Activated CD4-positive, alpha-beta T cell treated with anti-CD3 and anti-CD28 coated beads, Interleukin-10, Interleukin-2, amounts not matched to agents 100 ng/mL and 50 ng/mL, durations not matched to agents 16 hours and 8 hours (primary cell): ENCODE data around the gene UMAD1.

Source experiments
- DNase-seq: peaks from one replicate; pipeline ENCODE4 v3.0.0-alpha.2; 2020

The UMAD1 gene

DNA sequence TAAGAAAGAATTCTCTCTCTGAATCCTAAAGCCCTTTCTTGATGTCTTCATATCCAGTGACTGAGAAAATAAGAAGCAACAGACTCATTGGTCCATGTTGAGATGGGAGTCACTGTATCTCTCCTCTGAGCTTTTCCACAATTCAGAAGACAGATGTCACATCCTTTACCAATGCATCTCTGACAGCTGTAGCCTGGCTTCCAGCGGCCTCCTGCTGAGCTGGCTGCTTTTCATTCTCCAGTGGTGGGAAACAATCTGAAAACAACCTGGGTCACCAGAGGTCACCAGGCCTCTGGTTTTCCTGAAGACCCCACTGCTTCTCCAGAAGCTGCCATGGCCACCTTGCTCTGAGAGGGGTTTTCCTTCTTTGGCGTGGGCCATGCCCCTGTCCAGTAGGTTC is 96.1 kb downstream of the UMAD1 start:
- no peak for DNase-seq

DNA sequence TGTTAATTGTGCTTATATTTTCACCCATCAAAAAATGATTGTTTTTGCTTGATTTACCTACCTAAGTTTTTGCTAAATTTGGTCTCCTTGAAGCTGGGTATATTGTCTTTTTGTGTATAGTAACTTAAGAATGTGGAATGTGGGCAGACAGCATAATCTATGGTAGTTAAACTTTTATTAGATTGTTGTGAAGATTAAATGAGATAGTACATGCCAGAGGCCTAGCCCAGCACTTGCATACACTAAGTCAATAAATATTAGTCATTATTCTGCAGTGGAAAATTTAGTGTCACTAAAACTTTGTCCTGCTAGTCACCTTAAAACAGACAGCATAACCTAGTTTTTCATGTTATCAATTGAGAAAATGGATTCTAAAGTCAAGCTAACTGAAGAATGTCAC is 97.1 kb downstream of the UMAD1 start:
- no peak for DNase-seq

DNA sequence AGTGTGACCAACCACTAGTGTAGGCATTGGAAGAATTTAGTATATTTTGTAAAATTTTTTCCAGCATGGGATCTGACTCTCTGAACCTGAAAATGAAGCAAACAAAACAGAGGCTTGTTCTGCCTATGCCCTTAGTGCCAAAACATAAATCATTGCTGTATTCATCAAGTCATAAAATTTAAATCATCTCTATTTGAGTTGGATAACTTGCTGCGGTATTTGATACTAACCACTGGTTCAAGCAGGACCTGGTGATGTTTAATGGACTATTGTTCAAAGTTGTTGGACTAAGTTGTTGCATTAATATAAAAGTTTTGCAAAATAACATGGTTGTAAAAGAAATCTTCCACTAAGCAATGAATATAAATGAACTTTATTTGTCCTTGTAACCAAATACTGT is 97.6 kb downstream of the UMAD1 start:
- DNase-seq: no peak

DNA sequence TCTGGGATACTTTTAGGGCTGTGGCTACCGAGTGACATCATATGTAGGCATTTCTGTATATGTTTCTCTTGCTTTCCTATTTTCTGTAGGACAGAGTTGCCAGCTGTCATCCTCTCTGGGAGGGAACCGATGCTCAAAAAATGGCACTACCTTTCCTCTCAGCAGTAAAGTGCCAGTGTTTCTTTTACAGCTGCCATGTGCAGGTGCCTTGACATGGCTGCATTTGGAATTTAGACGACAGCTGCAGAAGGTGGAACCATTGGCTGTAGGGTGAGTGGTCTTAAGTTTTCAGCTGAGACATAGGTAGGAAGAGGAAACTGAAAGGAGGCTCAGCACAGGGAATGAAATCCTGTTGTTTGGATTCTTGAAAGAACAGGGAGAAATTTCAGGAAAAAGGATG is 98.1 kb downstream of the UMAD1 start:
- DNase-seq: no peak

DNA sequence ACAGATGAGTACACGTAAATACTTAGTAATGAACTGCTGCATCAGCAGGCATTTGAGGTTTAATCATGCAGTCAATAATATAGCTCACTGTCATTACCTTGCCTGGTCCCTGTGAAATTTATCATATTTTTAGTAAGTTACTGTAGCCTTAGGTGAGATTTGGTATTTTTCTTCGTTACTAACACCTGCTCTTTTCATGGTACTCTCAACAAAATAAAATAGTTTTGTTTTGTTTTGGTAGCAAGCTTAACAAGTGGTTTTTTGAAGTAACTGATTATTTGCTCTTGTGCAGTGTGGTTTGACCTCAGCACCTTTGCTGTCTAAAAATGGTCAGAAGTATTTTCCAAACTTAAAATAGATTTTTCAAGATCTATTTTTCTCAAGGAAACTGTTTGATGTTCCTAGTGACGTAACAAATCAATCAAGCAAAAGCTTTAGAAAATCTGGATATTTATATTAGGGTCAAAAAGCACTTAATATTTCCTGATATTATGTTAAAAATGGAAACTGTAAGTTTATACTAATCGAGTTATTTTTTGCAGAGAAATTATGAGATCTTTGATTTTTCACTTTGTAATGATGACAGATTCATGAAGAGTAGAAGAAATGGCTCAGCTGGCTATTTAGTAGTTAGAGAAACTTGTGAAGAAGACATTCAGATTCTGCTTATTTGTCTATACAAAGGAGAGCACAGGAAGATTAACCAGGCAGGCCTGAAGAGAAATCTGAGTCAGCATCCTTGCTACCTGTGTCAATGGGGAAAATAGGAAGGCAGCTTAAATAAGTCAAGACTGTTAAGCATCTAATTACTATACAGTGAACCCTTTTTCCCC is 98.9 kb downstream of the UMAD1 start:
- no peak for DNase-seq

DNA sequence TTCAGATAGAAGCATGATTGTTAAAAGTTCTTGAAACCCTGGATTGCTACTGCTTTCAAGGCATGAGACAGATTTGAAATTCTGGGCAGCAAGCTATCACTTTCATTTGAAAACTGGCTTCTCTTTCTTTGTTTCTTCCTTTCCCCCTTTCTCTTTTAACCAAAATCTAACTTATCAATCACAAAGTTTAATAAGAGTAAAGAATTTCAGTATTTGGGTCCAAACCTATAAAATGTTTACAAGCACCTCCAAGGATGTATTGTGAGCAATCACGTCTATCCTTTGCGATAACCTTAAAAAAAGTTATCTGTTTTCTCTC is 99.4 kb downstream of the UMAD1 start:
- no peak for DNase-seq

DNA sequence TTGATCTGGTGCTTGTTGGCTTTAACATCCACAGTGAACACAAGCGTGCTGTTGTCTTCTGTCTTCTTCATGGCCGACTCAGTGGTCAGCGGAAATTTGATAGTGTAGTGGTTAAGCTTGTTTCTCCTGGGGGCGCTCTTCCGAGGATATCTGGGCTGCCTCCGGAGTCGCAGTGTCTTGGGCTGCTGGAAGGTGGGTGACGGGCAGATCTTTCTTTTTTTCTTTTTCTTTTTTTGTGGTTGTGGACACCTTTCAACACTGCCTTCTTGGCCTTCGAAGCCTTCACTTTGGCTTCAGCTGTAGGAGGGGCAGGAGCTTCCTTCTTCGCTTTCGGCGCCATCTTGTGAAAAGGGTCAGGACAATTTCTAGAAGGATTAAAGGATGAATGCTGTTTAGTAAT is 101.7 kb downstream of the UMAD1 start:
- no peak for DNase-seq

DNA sequence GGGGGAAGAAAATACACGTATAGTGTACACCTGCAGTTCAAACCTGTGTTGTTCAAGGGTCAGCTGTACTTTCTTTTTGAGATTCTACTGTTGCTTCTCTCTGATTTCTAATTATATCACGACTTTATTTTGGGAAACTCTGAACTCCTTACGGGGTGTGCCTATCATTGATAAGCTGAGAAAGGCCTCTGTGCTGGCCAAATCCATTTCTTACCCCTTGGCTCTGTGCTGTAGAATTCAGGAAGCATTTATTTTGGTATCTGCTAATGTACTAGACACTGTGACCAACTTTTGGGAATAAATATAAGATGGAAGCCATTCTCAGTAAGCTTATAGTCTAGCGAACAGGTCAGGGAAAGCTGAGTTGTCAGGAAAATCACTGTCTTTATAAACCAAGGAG is 104.7 kb downstream of the UMAD1 start:
- DNase-seq: no peak

DNA sequence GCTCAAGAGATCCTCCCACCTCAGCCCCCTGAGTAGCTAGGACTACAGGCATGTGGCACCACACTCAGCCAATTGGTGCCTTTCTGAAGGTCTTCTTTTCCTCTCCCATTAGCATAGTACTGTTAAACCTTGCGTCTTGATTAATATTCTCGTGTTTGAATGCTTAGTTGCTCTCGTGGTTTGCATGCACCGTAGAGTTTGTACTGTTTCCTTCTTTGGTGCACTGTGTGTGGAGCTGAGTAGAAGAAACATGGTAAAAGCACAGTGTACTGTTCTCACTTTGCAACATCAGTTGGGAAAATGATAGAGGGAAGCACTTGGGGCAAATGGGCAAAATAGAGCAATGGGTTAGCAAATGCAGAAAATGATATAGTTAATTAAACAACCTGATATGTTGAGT is 105.4 kb downstream of the UMAD1 start:
- no peak for DNase-seq

DNA sequence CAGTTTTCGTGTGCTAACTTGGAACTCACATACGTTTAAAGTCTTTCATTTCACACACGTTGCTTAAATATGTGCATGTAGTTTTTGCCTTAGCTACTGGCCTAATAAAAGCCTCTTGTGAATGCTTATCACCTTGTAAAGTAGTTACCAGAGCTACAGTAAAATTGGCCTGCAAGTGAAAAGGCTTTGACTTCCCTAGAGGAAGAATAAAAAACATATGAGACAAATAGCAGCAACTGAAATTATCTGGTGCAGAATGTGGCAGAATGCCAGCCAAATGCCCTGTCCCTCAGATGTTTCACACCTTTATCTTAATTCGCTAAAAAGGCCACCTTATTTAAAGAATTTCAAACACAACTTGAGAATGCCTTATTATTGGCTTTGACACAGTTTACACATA is 105.9 kb downstream of the UMAD1 start:
- DNase-seq: no peak

DNA sequence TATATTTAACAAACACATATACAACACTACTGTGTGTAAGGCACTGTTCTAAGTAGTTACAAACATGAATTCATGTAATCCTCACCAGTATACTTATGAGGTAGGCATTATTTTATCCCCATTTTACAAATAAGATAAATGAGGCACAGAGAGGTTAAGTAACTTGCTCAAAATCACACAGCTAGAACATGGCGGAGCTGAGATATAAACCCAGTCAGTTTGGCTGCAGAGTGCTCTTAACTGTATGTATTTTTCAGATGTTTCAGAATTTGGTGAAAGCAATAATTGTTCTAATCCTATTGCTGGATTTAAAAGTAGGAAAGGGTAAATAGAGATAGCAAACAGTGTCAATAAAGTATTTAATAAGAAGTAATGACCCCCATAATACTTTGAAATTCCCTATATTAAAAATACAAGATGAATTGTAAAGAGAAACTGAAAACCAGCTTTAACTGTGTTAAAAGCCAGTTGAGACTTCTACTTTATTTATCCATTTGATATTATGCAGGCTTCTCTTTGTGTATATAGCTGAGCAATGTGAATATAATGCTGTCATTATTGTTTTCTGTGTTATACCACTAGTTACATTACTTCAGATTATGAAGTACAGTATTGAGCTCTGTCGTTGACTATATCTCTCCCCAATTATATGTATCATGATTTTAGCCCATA is 110.2 kb downstream of the UMAD1 start:
- no peak for DNase-seq

DNA sequence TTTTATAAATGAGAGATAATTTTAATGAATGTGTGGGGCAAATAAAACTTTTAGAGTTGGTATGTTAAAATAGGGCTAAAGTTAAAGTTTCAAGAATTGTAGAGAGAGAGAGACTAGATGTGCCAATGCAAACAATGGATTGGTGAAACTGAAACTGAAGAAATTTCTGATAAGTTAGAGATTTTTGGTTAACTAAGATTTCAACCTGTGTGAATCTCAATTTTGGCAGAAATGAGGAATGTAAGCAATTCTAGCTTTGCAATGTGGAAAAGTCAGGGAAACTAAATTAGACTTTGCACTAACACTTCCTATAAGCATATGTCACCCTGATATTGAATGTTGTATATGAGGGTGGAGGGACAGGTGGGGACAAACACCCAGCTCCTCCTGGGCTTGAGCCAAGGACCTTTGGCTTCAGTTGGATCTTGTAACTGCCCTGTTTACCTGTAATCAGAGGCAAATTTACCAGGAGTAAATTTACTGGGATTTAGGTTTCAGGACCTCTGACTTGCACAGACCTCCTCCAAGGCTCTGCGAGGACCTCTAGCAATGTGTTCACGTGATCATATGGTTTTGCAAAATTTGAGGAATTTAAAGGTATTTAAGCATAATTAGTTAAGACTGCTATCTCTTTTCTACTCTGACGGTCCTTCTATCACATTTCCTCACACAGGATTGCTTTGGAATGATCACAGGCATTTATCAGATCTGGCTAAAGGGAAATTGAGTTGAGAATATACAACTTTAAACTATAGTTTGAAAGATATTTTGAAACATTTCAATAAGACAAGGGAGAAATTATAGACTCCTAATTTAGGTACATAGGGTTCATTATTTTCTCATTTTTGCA is 110.9 kb downstream of the UMAD1 start:
- no peak for DNase-seq

DNA sequence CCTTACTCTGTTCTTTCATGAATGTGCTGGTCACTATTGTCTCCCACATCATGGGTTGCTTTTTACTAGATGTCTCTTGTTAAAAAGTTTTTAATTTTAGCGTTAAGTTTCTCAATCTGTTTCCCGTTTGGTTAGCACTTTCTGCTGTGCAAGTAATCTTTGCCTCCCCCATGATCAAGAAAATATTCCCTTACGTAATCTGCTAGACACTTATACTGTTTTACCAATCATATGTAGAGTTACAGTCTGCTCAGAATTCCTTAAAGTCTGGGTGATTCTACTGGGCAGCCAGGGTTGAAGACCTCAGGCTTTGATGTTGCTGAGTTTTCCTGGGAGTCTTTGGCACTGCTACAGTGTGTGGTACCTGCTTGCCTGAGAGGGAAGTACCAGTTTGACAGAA is 116.0 kb downstream of the UMAD1 start:
- no peak for DNase-seq

DNA sequence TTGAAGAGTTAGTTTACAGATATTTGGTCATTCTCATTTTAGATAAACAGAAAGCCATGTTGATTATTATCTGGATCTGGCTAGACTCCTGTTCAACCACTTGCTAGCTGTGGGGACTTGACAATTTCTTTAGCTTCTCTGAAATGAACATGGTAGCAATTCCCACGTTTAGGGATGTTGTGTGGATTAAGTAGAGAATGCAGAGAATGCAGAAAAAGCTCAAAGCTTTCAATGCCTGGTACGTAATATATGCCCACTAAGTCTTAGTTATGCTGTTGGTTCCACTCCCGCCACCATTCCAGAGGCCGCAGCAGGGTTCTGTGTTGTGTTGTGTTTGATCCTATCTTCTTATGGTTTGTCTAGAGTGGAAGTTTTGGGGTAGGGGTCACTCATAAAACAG is 117.0 kb downstream of the UMAD1 start:
- no peak for DNase-seq

DNA sequence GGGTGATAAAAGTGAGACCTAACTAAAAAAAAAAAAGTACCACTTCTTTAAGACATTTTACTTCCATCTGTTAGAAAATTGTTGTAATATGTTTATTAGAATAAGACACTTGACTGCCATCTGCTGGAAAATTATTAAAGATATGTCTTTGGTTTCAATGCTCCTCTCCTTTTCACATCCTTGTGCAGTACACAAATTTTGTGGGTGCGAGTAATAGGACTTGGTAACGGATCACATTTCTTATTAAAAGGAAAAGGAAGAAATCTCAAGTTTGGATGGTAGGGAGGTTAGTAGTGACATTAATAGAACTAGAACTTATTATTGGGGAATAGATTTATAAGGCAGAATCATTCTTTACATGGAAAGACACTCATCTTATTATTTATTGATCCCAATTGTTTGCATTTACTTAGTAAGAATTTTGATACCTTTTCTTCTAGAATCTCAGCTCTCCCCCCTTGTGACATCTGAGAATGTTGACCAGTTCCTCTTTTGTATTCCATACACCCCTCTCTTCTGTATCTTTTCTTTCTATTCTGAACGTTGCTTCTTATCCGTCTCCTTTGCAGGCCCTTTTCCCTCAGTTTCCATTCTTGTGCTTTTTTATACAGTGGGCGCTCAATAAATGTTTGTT is 120.9 kb downstream of the UMAD1 start:
- DNase-seq: peak; percentile 50

DNA sequence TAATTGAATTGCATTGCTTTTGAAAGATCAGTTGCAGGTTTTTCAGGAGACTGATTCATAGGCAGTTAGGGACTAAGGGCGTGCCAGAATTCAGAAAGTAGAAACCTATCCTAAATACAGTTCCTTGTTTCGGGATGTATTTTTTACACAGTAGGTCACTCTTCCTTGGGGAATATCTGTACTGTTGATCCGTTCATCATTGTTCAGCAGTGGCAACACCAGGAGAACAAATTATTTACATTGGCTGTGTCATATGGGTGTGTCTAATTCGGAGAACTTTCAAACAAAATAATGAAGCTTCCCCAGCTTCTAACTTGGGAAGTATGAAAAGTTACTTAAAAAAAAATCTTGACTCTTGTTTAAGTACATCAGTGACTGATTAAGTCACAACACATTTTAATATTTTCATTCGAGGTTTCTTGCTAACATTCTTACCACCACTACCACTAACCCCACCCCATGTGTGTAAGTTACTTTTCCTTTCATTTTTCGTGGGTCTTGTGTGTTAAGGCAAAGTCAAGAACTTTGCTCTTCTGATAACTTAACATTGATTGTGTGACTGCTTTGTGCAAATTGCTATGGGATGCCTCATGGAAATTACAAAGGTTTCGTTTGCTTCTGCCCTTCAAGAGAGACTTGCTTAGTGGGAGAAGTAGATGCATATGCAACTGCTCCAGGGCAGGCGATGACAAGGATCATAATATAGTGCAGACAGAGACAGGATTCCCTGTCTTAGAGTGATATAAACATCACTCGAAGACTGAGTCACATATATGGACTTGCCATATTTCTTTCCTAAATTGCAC is 121.6 kb downstream of the UMAD1 start:
- peak; percentile 57 for DNase-seq

DNA sequence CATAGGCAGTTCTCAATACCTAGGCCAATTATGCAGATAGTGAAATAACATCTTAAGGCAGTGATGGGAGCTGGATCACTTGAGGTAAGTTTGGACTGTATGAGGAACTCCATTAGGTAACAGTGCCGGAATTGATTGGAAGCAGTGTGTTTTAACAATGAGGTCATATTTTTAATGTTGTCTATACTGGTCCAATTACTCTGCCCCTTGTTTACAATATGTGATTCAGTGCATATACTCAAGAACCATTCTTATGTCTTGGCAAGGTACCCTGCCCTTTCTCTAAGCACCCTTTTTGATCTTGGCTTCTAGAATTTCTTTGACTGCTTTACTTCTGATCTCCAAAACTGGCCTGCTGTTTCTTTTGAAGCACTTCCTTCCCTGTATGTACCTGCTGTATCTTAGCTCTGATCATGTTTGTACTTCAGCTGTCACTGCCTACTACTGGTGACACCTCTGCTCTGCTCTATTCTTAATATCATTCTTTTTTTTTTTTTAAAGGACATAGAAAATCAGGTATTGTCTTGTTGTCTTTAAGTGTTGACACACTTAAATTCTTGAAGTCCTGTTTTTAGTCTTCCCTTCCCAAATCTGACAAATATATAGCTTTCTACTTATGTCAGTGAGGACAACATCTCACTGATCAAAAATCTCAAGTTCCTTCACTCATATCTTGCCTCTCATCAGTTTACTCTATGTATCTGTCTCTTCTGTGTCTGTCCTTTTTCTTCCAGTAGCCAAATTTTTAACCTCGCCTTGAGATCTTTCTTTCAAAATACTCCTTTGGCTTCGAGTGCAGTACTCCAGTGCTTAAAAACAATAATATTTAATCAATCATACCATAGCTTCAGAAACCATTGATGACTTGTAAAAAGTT is 124.2 kb downstream of the UMAD1 start:
- peak; percentile 22 for DNase-seq

DNA sequence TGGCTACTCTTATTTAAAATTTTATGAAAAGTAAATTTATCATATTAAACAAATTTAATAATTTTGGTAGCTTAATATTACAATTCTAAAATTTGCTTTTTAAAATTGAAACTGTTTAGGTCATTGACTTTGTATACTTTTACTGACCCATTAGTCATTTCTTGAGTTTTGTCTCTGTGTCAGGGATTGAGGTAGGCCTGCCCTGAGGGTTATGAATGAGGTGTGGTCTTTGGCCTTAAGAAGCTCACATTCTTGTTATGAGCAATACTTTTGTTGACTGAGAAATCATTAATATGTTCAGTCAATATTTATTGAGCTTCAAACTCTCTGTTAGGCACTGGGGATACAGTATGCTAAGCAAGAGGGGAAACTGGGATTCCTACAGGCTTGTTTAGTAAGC is 124.9 kb downstream of the UMAD1 start:
- DNase-seq: peak; percentile 61

DNA sequence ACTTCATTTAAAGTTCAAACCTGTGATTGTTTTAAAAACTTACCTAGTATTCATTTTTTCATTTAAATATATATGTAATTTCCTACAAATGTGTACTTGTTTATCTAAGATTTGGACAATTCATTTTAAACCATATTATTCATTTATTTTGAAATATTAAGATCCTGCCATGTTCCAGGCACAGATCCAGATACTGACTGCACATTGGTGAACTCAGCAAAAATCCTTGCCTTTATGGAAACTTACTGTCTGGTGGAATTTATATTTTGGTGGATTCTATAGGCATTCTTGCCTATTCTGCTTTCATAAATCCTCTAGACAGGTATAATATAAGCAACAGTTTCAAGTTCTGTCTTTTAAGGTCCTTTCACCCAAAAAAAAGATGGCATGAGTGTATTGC is 126.1 kb downstream of the UMAD1 start:
- no peak for DNase-seq

DNA sequence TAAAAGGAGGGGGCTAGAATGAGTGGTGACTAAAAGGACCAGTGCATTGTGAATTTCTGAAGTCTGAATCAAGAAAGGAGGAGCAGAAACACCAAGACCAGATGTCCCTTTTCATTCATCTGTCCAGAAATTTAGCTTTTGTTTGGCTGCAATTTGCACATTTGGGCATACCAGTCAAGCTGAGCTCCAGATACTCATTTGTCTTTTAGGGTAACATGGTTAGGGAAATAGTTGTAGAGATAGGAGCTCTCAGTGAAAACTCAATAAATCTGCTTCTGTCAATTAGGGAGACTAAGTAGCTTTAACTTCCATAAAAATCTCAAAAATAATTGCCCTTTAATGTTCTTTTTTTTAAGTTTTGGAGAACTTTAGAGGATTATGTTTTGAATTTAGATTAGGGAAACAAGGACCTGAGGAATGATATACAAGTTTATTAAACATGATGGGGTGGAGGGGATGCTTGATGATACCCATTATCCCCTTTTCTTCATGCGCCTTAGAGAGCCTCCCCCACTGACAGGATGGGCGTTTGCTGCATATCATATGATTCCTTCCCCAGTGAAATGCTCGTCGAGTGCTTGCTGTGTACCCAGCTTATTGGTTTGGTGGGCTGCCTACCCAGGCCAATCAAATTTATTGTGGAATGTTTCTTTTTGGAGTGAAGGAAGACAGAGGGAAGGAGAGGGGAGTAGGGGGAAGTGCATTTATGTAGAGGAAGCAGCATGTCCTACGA is 128.6 kb downstream of the UMAD1 start:
- no peak for DNase-seq
